GM12875 (cell line): ENCODE measurements around the gene ELOVL6.

Experiments used
- H3K4me3 ChIP-seq: one replicate; pipeline ENCODE4 v1.5.1; 2011; ENCODE audit warnings: low read depth, low read length, control low read depth
- TF ChIP-seq, protein P1 (sequence below): IDR thresholded peaks from 2 replicates; pipeline ENCODE4 v1.5.1; 2011; ENCODE audit warnings: low read depth, mild to moderate bottlenecking, control low read depth, inconsistent platforms, low read length, moderate library complexity, borderline replicate concordance; ENCODE audit not compliant: insufficient read depth

ELOVL6 gene

DNA sequence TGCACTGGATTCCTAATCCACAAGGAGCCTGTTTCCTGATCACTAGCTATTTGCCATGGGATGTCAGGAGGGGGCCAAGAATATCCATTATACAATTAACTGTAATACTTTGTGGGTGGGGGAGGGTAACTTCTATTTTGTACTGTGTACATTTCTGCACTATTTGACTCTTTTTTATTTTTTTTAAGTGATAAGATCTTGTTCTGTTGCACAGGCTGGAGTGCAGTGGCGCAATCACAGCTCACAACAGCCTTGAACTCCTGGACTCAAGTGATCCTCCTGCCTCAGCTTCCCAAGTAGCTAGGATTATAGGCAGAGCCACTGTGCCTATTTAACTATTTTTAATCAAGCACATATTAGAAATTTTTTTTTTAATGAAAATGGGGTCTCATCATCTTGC lies 134.1 kb downstream of the ELOVL6 start:
- no peak overlapping the region for H3K4me3 ChIP-seq
- TF ChIP-seq, protein P1, sequence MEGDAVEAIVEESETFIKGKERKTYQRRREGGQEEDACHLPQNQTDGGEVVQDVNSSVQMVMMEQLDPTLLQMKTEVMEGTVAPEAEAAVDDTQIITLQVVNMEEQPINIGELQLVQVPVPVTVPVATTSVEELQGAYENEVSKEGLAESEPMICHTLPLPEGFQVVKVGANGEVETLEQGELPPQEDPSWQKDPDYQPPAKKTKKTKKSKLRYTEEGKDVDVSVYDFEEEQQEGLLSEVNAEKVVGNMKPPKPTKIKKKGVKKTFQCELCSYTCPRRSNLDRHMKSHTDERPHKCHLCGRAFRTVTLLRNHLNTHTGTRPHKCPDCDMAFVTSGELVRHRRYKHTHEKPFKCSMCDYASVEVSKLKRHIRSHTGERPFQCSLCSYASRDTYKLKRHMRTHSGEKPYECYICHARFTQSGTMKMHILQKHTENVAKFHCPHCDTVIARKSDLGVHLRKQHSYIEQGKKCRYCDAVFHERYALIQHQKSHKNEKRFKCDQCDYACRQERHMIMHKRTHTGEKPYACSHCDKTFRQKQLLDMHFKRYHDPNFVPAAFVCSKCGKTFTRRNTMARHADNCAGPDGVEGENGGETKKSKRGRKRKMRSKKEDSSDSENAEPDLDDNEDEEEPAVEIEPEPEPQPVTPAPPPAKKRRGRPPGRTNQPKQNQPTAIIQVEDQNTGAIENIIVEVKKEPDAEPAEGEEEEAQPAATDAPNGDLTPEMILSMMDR, result no peak

DNA sequence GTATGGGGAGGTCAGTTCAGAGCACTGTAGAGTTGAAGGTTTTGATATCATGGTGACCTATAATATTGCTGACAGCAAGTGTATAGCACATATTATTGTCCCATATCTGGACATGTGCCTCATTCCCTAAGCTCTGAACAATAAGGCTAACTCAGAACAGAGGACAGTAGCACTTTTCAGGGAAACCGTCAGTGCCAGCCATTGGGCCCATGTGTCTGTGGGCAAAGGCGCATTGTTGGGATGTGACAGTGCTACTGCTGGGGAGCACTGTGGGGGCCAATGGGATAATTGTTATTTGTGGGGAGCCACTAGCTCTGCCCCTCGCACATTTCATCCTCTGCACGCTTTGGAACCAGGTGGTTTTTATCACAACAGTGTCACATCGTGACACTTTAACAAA lies 136.2 kb downstream of the ELOVL6 start:
- TF ChIP-seq, protein P1, result no peak
- no peak overlapping the region for H3K4me3 ChIP-seq

DNA sequence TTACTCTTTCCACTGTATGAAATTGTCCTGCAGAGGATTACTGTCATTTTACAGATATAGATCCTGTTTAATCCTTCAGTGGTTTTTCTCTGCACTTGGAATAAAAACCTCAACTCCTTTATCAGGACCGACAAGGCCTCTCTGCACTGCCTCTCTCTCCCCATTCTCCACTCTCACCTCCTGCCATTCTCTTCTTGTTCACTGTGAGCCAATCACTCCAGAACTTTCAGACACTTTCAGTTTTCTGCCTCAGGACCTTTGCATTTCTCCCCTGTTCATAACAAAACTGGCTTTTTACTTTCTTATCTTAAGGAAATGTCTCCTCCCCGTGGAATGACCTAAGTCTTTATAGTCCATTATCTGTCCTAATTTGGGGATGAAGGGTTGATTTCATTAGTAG lies 137.3 kb downstream of the ELOVL6 start:
- H3K4me3 ChIP-seq, result no peak overlapping the region
- TF ChIP-seq, protein P1, result no peak

DNA sequence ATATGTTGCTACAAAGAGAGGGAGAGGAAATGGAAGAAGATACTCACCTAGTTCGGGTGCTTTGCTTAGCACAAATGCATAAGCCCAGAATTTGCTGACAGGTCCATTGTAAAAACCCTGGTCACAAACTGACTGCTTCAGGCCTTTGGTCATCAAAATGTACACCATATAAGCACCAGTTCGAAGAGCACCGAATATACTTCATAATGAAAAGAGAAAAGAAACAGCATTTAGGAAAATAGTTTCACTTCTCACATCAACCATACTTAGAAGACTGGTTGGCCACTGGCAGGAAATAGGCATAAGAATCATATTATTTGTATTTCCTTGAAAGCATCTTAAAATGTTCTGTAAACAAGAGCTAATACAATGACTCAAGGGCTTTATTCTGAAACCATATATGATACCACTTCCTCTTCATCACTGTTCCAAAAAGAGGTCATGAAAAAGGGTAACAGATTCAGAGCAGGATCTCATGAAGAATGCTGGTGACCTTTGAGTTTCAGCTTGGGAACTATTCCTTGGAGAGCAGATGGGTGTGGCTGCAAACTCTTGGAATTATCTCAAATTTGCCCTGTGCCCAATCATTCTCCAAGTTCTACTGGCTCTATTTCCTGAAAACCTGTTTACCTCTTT lies 138.7 kb downstream of the ELOVL6 start:
- TF ChIP-seq, protein P1, result no peak
- no peak overlapping the region for H3K4me3 ChIP-seq

DNA sequence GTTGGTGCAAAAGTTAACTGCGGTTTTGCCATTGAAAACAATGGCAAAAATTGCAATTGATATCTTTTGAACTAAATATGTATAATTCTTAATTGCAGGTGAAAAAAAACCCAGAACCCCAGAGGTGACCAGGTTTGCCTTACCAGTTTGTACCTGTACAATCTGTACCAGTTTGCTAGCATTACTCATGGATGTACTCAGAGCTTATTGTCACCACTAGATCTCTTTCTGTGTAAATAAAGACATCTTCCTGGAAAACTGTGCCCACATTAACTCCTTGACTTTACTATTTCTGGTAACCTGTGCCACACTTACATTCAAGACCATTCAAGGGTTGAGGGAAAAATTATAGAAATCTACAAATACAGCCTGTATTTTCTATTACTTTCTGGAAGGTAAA lies 139.7 kb downstream of the ELOVL6 start:
- TF ChIP-seq, protein P1, result no peak
- H3K4me3 ChIP-seq, result no peak overlapping the region

DNA sequence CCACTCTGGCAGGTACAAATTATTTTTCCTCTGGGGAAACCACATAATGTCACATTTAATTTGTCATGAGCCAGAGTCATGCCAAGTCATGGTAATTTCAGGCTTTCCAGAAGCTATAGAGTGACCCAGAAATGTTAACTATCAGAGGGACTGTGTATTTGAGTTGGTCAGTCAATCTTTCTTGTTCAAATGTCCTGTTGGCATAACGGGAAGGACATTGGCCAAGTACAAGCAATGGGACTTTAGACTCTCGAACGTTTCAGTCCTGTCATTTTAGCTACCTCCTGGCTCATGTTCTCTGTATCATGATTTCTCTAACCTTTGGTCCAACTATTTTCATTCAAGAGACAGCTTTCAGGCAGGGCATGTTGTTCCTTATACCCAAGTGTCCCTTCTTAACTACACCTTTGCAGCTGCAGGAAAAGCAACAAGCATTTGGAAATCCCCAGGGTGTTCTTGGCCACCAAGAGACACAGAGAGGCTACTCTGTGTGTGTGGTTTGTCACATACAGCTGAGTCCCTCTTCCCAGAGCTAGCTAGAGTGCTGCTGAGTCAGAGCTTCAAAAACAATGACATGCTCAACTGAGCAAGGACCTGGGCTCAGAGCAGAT lies 143.2 kb downstream of the ELOVL6 start:
- no peak overlapping the region for H3K4me3 ChIP-seq
- TF ChIP-seq, protein P1, result no peak
